ENCODE results near the gene BCO1. TPM values are rescaled to one million over a fixed set of nuclear protein-coding genes. Genes with fewer than 3 reads are reported as not detected.
A peak's percentile ranks its signal among the peaks of the same experiment; 100 is the strongest.

BCO1 gene
- total and polyA plus RNA-seq, 4 donors, result 0.22 to 0.71 (median 0.37) TPM

GRCh38 chr16:81324808-81325207 lies 86.3 kb downstream of the BCO1 start:
- Histone ChIP-seq H3K36me3 (ENCODE audit: control insufficient read depth, insufficient read depth, low read length) (no peaks in the 10 kb centered on the region), H3K27ac (ENCODE audit: low read depth, low read length) (no peak overlapping the region), H3K4me1 (ENCODE audit: control insufficient read depth, insufficient read depth, low read length) (peaks cover 11% of the 10 kb centered on the region), H3K27me3 (ENCODE audit: control insufficient read depth, insufficient read depth, low read length) (no peaks in the 10 kb centered on the region), H3K9me3 (ENCODE audit: control insufficient read depth, insufficient read depth, low read length) (no peaks in the 10 kb centered on the region), H3K4me3 (ENCODE audit: low read depth, low read length) (no peak overlapping the region)
- peak in 1 of 6 donors; percentile 46 for DNase-seq (ENCODE audit: low read depth in 4 of 6, low spot score in 6 of 6)
- WGBS (ENCODE audit: insufficient coverage), result 55% methylated on average over 5 of the region's 6 CpGs

GRCh38 chr16:81327011-81327410 lies 88.5 kb downstream of the BCO1 start:
- H3K36me3 ChIP-seq (ENCODE audit: control insufficient read depth, insufficient read depth, low read length), result no peaks in the 10 kb centered on the region
- no peak overlapping the region for H3K4me3 ChIP-seq (ENCODE audit: low read depth, low read length)

DNA sequence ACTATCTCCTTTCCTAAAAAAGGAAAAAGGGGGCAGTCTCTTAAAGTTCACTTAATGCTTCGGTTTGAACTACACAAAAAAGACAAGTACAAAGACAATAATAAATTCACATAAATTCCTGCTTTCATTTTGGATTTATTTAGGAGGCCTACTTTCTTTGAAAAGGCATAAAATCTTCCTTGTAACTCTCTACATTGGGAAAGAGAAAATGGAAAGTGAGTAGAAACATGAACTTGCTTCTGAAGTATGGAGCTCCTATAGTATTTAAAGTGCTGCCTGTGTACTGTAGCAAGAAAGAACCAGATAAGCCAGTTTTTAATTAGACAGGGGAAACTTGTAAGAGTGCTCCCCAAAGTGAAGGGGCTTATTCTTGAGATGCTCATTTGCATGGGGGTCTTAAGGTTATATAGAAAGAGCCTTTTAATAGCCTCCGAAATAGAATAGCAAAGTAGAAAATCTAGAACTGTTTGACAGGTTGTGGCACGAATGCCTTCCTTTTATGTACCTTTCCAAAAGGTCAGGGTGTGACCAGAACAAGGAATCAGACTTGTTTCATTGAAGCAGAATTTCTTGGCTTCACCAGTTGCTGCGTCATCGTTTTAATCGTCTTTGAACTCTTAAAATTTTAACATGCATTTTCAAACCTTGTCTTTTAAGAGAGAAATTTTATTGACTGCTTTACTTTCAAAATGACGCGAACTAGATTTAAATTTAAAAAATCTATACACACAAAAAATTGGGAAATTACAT lies 89.1 kb downstream of the BCO1 start:
- Histone ChIP-seq H3K27me3 (ENCODE audit: control insufficient read depth, insufficient read depth, low read length) (no peaks in the 10 kb centered on the region), H3K4me3 (ENCODE audit: low read depth, low read length) (no peak overlapping the region), H3K36me3 (ENCODE audit: control insufficient read depth, insufficient read depth, low read length) (no peaks in the 10 kb centered on the region), H3K27ac (ENCODE audit: low read depth, low read length) (peak overlapping the region; percentile 44), H3K4me1 (ENCODE audit: control insufficient read depth, insufficient read depth, low read length) (peaks cover 15% of the 10 kb centered on the region), H3K9me3 (ENCODE audit: control insufficient read depth, insufficient read depth, low read length) (no peaks in the 10 kb centered on the region)
- no peak for DNase-seq (ENCODE audit: low read depth in 4 of 6, low spot score in 6 of 6)
- 22% methylated on average over 2 of the region's 8 CpGs for WGBS (ENCODE audit: insufficient coverage)

More at GRCh38 chr16:81327011-81327410, 88.5 kb downstream of the BCO1 start:
- peaks cover 15% of the 10 kb centered on the region for H3K4me1 ChIP-seq (ENCODE audit: control insufficient read depth, insufficient read depth, low read length)
- WGBS (ENCODE audit: insufficient coverage), result 40% methylated on average over 1 of the region's 5 CpGs
- H3K27ac ChIP-seq (ENCODE audit: low read depth, low read length), result peak overlapping the region; percentile 74
- DNase-seq (ENCODE audit: low read depth in 4 of 6, low spot score in 6 of 6), result peak in 5 of 6 donors; percentile 53 to 84 (median 70)
- no peaks in the 10 kb centered on the region for H3K9me3 ChIP-seq (ENCODE audit: control insufficient read depth, insufficient read depth, low read length)
- no peaks in the 10 kb centered on the region for H3K27me3 ChIP-seq (ENCODE audit: control insufficient read depth, insufficient read depth, low read length)

- Histone ChIP-seq H3K4me3 (ENCODE audit: low read depth, low read length) (no peak overlapping the region), H3K4me1 (ENCODE audit: control insufficient read depth, insufficient read depth, low read length) (peaks cover 7% of the 10 kb centered on the region), H3K27me3 (ENCODE audit: control insufficient read depth, insufficient read depth, low read length) (no peaks in the 10 kb centered on the region), H3K9me3 (ENCODE audit: control insufficient read depth, insufficient read depth, low read length) (no peaks in the 10 kb centered on the region), H3K36me3 (ENCODE audit: control insufficient read depth, insufficient read depth, low read length) (no peaks in the 10 kb centered on the region), H3K27ac (ENCODE audit: low read depth, low read length) (peak overlapping the region; percentile 21)
- 59% methylated on average over 4 of the region's 5 CpGs for WGBS (ENCODE audit: insufficient coverage)
- peak in 1 of 6 donors; percentile 32 for DNase-seq (ENCODE audit: low read depth in 4 of 6, low spot score in 6 of 6)
Measured at GRCh38 chr16:81329947-81330346, 91.5 kb downstream of the BCO1 start.

GRCh38 chr16:81333356-81333755 lies 94.9 kb downstream of the BCO1 start:
- H3K27ac ChIP-seq (ENCODE audit: low read depth, low read length), result no peak overlapping the region
- peaks cover 7% of the 10 kb centered on the region for H3K4me1 ChIP-seq (ENCODE audit: control insufficient read depth, insufficient read depth, low read length)
- H3K9me3 ChIP-seq (ENCODE audit: control insufficient read depth, insufficient read depth, low read length), result no peaks in the 10 kb centered on the region
- no peak overlapping the region for H3K4me3 ChIP-seq (ENCODE audit: low read depth, low read length)
- no peak for DNase-seq (ENCODE audit: low read depth in 4 of 6, low spot score in 6 of 6)
- H3K36me3 ChIP-seq (ENCODE audit: control insufficient read depth, insufficient read depth, low read length), result no peaks in the 10 kb centered on the region
- no peaks in the 10 kb centered on the region for H3K27me3 ChIP-seq (ENCODE audit: control insufficient read depth, insufficient read depth, low read length)
- 100% methylated on average over 1 of the region's 3 CpGs for WGBS (ENCODE audit: insufficient coverage)

- H3K9me3 ChIP-seq (ENCODE audit: control insufficient read depth, insufficient read depth, low read length), result no peaks in the 10 kb centered on the region
- H3K4me3 ChIP-seq (ENCODE audit: low read depth, low read length), result no peak overlapping the region
- no peaks in the 10 kb centered on the region for H3K36me3 ChIP-seq (ENCODE audit: control insufficient read depth, insufficient read depth, low read length)
- no peaks in the 10 kb centered on the region for H3K4me1 ChIP-seq (ENCODE audit: control insufficient read depth, insufficient read depth, low read length)
- 80% methylated on average over 2 of the region's 6 CpGs for WGBS (ENCODE audit: insufficient coverage)
- no peak overlapping the region for H3K27ac ChIP-seq (ENCODE audit: low read depth, low read length)
- no peak for DNase-seq (ENCODE audit: low read depth in 4 of 6, low spot score in 6 of 6)
- no peaks in the 10 kb centered on the region for H3K27me3 ChIP-seq (ENCODE audit: control insufficient read depth, insufficient read depth, low read length)
Measured at GRCh38 chr16:81335669-81336068, 97.2 kb downstream of the BCO1 start.

DNA sequence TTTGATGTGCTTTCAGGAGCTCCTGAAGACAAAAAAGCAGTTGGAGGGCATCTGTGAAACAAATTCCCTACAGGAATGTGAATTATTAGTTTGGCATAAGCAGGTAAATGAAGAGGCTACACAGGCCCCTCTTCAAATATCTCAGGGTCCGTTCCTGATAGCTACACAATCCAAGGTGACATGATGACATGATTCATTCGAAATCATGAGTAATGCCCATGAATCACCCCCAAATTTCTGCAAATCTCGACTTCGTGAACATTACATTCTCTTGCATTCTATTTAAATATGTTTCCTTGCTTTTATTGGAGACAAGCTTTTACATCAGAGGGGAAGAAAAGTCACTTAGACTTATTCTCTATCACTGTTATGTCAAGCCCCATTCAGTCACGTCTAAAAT lies 98.6 kb downstream of the BCO1 start:
- no peak for DNase-seq (ENCODE audit: low read depth in 4 of 6, low spot score in 6 of 6)
- 100% methylated on average over 2 of the region's 5 CpGs for WGBS (ENCODE audit: insufficient coverage)
- H3K36me3 ChIP-seq (ENCODE audit: control insufficient read depth, insufficient read depth, low read length), result no peaks in the 10 kb centered on the region
- no peaks in the 10 kb centered on the region for H3K4me1 ChIP-seq (ENCODE audit: control insufficient read depth, insufficient read depth, low read length)
- no peak overlapping the region for H3K4me3 ChIP-seq (ENCODE audit: low read depth, low read length)
- H3K27me3 ChIP-seq (ENCODE audit: control insufficient read depth, insufficient read depth, low read length), result no peaks in the 10 kb centered on the region
- no peaks in the 10 kb centered on the region for H3K9me3 ChIP-seq (ENCODE audit: control insufficient read depth, insufficient read depth, low read length)
- no peak overlapping the region for H3K27ac ChIP-seq (ENCODE audit: low read depth, low read length)

Other genes with a start within 250 kb of the BCO1 start
- 10 to 100 TPM; 53.4 to 60.6 TPM for gene CMC2, start 231.8 kb upstream of the BCO1 start, total RNA-seq
- gene CMC2, start 231.8 kb upstream of the BCO1 start, polyA plus RNA-seq (ENCODE audit: insufficient read length in 2 of 2), result 100 to 1,000 TPM; 110 to 115 TPM
- gene CENPN, start 231.5 kb upstream of the BCO1 start, total RNA-seq, result 10 to 100 TPM; 17.7 to 20.5 TPM
- gene CENPN, start 231.5 kb upstream of the BCO1 start, polyA plus RNA-seq (ENCODE audit: insufficient read length in 2 of 2), result 10 to 100 TPM; 16.6 to 19.9 TPM
- gene ATMIN, start 202.8 kb upstream of the BCO1 start, total RNA-seq, result 10 to 100 TPM; 62.6 to 64.6 TPM
- gene ATMIN, start 202.8 kb upstream of the BCO1 start, polyA plus RNA-seq (ENCODE audit: insufficient read length in 2 of 2), result 10 to 100 TPM; 41.1 to 53.4 TPM
- gene C16orf46, start 161.5 kb upstream of the BCO1 start, total RNA-seq, result 1 to 10 TPM; 2.1 to 5.4 TPM
- gene C16orf46, start 161.5 kb upstream of the BCO1 start, polyA plus RNA-seq (ENCODE audit: insufficient read length in 2 of 2), result 1 to 10 TPM; 3.4 to 4.4 TPM
- gene GCSH, start 142.3 kb upstream of the BCO1 start, total RNA-seq, result 10 to 100 TPM; 48.6 to 49.4 TPM
- 100 to 1,000 TPM; 118 to 149 TPM for gene GCSH, start 142.3 kb upstream of the BCO1 start, polyA plus RNA-seq (ENCODE audit: insufficient read length in 2 of 2)
- gene GAN, start 76.3 kb downstream of the BCO1 start, total RNA-seq, result 10 to 100 TPM; 16.9 to 39.2 TPM
- 10 to 100 TPM in 1 of 2 donors, 1 to 10 TPM in 1; 9.8 to 12.7 TPM for gene GAN, start 76.3 kb downstream of the BCO1 start, polyA plus RNA-seq (ENCODE audit: insufficient read length in 2 of 2)
- 10 to 100 TPM; 20.6 to 59.4 TPM for gene CMIP, start 206.1 kb downstream of the BCO1 start, total RNA-seq
- gene CMIP, start 206.1 kb downstream of the BCO1 start, polyA plus RNA-seq (ENCODE audit: insufficient read length in 2 of 2), result 100 to 1,000 TPM; 141 to 151 TPM